HepG2 (cell line): ENCODE measurements around the gene TMEM185A. TPM values are rescaled to one million over a fixed set of nuclear protein-coding genes. Genes with fewer than 3 reads are reported as not detected.

Experiments used
- CREB1 ChIP-seq, 2 experiments: fragments of 450-650 bp in 1 of 2; IDR thresholded peaks; 2 replicates each; pipeline ENCODE4 v1.6.1; 2016 to 2017; ENCODE audit warnings: control low read depth in 1 of 2, mild to moderate bottlenecking in 1 of 2, missing compliant biosample characterization in 1 of 2, missing genetic modification characterization in 1 of 2
- DMAP1 ChIP-seq: IDR thresholded peaks from 2 replicates; pipeline ENCODE4 v1.6.1; 2016
- ELF1 ChIP-seq: sonication (generic); formaldehyde crosslinking; IDR thresholded peaks from 2 replicates; pipeline ENCODE4 v1.4.0; 2020; ENCODE audit warnings: missing genetic modification reagents
- GATAD1 ChIP-seq: IDR thresholded peaks from 2 replicates; pipeline ENCODE4 v1.6.1; 2016; ENCODE audit warnings: missing genetic modification reagents, missing compliant biosample characterization
- KAT8 ChIP-seq: IDR thresholded peaks from 2 replicates; pipeline ENCODE4 v1.6.1; 2016; ENCODE audit warnings: missing genetic modification reagents, missing compliant biosample characterization
- KDM2A ChIP-seq: sonication (generic); formaldehyde crosslinking; IDR thresholded peaks from 2 replicates; pipeline ENCODE4 v1.4.0; 2020; ENCODE audit warnings: low read depth, missing genetic modification reagents, borderline replicate concordance
- KLF11 ChIP-seq: IDR thresholded peaks from 2 replicates; pipeline ENCODE4 v1.6.1; 2016; ENCODE audit warnings: missing compliant biosample characterization
- KMT2A ChIP-seq: sonication (generic); formaldehyde crosslinking; IDR thresholded peaks from 2 replicates; pipeline ENCODE4 v1.4.0; 2020; ENCODE audit warnings: missing genetic modification reagents
- MAZ ChIP-seq, 2 experiments: sonication (generic) in 1 of 2; formaldehyde crosslinking in 1 of 2; IDR thresholded peaks; 2 replicates each; pipeline versions ENCODE4 v1.5.0 to v1.6.1; 2012 to 2020; ENCODE audit warnings: low read depth in 2 of 2, mild to moderate bottlenecking in 2 of 2, borderline replicate concordance in 1 of 2, improper control_type of control experiment in 1 of 2, low read length in 1 of 2, missing genetic modification reagents in 1 of 2, moderate library complexity in 1 of 2
- NCOA1 ChIP-seq: sonication (generic); formaldehyde crosslinking; IDR thresholded peaks from 2 replicates; pipeline ENCODE4 v1.9.0; 2021; ENCODE audit warnings: missing genetic modification reagents
- SMYD3 ChIP-seq: sonication (generic); formaldehyde crosslinking; IDR thresholded peaks from 2 replicates; pipeline ENCODE4 v1.8.1; 2023; ENCODE audit warnings: mild to moderate bottlenecking, missing genetic modification reagents
- SPEN ChIP-seq: sonication (generic); formaldehyde crosslinking; IDR thresholded peaks from 2 replicates; pipeline ENCODE4 v1.5.1; 2020; ENCODE audit warnings: low read depth, mild to moderate bottlenecking, missing genetic modification reagents
- SRSF1 ChIP-seq: fragments of 200-400 bp; formaldehyde crosslinking; optimal IDR thresholded peaks from 2 replicates; pipeline ENCODE3; 2017; ENCODE audit warnings: mild to moderate bottlenecking, low read depth, low read length, moderate library complexity
- TAF1 ChIP-seq: sonication (generic); formaldehyde crosslinking; IDR thresholded peaks from 2 replicates; pipeline ENCODE4 v1.4.0; 2020; ENCODE audit warnings: missing genetic modification reagents
- TRIM24 ChIP-seq: sonication (generic); formaldehyde crosslinking; IDR thresholded peaks from 2 replicates; pipeline ENCODE4 v1.8.0; 2022; ENCODE audit warnings: mild to moderate bottlenecking, missing genetic modification reagents
- ZBTB21 ChIP-seq: sonication (generic); formaldehyde crosslinking; IDR thresholded peaks from 2 replicates; pipeline ENCODE4 v1.4.0; 2020; ENCODE audit warnings: missing genetic modification reagents
- ZFP36 ChIP-seq: fragments of 150-350 bp; IDR thresholded peaks from 2 replicates; pipeline ENCODE4 v1.6.1; 2018; ENCODE audit warnings: borderline replicate concordance, low read length, low read depth; ENCODE audit not compliant: partially characterized antibody
- ZNF24 ChIP-seq: fragments of 450-650 bp; IDR thresholded peaks from 2 replicates; pipeline ENCODE4 v1.6.1; 2017; ENCODE audit warnings: antibody characterized with exemption, mild to moderate bottlenecking
- ZNF263 ChIP-seq: sonication (generic); formaldehyde crosslinking; IDR thresholded peaks from 2 replicates; pipeline ENCODE4 v1.4.0; 2020; ENCODE audit warnings: missing genetic modification reagents
- ZNF567 ChIP-seq: sonication (generic); formaldehyde crosslinking; IDR thresholded peaks from 2 replicates; pipeline ENCODE4 v1.8.1; 2023; ENCODE audit warnings: mild to moderate bottlenecking, missing genetic modification reagents, borderline replicate concordance
- ZNF674 ChIP-seq: sonication (generic); formaldehyde crosslinking; IDR thresholded peaks from 2 replicates; pipeline ENCODE4 v1.5.0; 2020; ENCODE audit warnings: low read depth, mild to moderate bottlenecking, missing genetic modification reagents
- polyA plus RNA-seq, 8 experiments: library from polyadenylated mRNA; depleted of rRNA in 3 of 8; stranded (reverse) in 7 of 8; unstranded in 1 of 8; fragments of >200 nt; fragmentation: Illumina TruSeq in 4 of 8; extraction: Trizol in 4 of 8; gene quantifications; 2 replicates each; pipeline versions ENCODE4 v1.2.1 to v1.2.3, GENCODE V29; 2011 to 2016; ENCODE audit warnings: low read depth in 4 of 8, missing spikeins in 1 of 8, mixed read lengths in 1 of 8; ENCODE audit not compliant: insufficient read depth in 1 of 8
- total RNA-seq, 5 experiments: library from RNA; depleted of rRNA; stranded (reverse); fragments of >200 nt; fragmentation: Illumina TruSeq; extraction: Trizol; gene quantifications; 2 replicates each; pipeline ENCODE4 v1.2.3, GENCODE V29; 2016; ENCODE audit warnings: low read depth in 1 of 5
- TF ChIP-seq, protein P1 (sequence below), 2 experiments: fragments of 450-650 bp in 1 of 2; sonication (generic) in 1 of 2; formaldehyde crosslinking; IDR thresholded peaks; 2 replicates each; pipeline versions ENCODE4 v1.5.0 to v1.8.0; 2020 to 2022; ENCODE audit warnings: mild to moderate bottlenecking in 1 of 2, missing genetic modification reagents in 1 of 2
- TF ChIP-seq, protein P2 (sequence below): IDR thresholded peaks from 2 replicates; pipeline ENCODE4 v1.6.1; 2016; ENCODE audit warnings: mild to moderate bottlenecking
- TF ChIP-seq, protein P3 (sequence below): sonication (generic); formaldehyde crosslinking; IDR thresholded peaks from 2 replicates; pipeline ENCODE4 v1.4.0; 2020; ENCODE audit warnings: mild to moderate bottlenecking, missing genetic modification reagents
- TF ChIP-seq, protein P4 (sequence below): IDR thresholded peaks from 2 replicates; pipeline ENCODE4 v1.6.1; 2018; ENCODE audit warnings: missing genetic modification reagents, mild to moderate bottlenecking, missing compliant biosample characterization

The TMEM185A gene
- total and polyA plus RNA-seq, 2 of the 13 experiments (the other 11 are each of a cell fraction or from before 2014, with no cell fraction given), result 5.9 to 10.5 TPM

DNA sequence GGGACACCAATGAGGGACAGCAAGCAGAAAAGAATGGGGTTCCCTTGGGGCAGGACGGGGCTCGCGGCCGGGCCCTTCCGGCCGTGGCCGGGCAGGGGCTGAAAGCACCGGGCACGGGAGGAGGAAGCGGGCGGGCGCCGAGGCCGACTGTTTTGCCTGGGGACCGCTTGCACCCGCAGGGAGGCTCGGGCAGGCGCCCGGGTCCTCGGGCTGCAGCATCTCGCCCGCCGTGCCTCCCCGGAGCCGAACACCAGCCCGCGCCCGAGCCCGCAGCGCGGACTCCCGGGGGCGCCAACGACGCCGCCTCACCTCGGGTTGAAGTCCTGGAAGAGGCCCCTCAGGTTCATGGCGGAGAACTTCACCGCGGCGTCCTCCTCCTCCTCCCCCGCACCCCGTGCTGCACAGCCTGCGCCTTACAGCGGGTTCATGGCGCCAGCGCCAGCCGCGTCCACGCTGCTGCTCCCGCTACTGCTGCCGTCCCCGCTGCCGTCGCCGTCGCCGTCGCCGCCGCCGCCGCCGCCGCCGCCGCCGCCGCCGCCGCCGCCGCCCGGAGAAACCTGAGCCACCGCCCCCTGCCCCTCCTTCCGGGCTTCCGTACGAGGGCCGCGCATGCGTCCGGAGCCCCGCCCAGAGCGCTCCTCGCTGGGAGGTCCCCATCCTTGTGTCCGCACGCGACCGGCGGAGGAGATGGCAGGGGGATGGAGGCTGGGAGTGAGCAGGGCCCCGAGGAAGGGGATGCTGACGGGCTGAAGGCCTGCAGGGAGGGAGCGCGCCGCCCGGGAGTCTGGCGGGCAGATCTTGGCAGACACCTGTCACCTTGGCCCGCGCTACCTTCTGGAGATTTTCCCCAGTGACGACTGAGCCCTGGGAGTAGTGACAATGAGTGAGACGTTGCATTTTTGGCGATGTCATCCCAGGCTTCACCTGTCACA lies at the start of gene TMEM185A (continued):
- TF ChIP-seq KDM2A (CRISPR knock-in tag), result peak; percentile 28; the same call in 1 of the 2 replicates
- TF ChIP-seq ZNF567, result no peak
- TF ChIP-seq, protein P1, sequence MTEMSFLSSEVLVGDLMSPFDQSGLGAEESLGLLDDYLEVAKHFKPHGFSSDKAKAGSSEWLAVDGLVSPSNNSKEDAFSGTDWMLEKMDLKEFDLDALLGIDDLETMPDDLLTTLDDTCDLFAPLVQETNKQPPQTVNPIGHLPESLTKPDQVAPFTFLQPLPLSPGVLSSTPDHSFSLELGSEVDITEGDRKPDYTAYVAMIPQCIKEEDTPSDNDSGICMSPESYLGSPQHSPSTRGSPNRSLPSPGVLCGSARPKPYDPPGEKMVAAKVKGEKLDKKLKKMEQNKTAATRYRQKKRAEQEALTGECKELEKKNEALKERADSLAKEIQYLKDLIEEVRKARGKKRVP (CRISPR knock-in tag; IDR thresholded peaks at IDR 0.05), result no peak
- TF ChIP-seq TAF1, result no peak
- TF ChIP-seq, protein P2, sequence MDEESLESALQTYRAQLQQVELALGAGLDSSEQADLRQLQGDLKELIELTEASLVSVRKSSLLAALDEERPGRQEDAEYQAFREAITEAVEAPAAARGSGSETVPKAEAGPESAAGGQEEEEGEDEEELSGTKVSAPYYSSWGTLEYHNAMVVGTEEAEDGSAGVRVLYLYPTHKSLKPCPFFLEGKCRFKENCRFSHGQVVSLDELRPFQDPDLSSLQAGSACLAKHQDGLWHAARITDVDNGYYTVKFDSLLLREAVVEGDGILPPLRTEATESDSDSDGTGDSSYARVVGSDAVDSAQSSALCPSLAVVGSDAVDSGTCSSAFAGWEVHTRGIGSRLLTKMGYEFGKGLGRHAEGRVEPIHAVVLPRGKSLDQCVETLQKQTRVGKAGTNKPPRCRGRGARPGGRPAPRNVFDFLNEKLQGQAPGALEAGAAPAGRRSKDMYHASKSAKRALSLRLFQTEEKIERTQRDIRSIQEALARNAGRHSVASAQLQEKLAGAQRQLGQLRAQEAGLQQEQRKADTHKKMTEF (CRISPR knock-in tag), result no peak
- TF ChIP-seq ZNF24, result no peak
- peak; percentile 58; the same call in 1 of the 2 replicates for TF ChIP-seq GATAD1 (CRISPR knock-in tag)
- TF ChIP-seq ZNF263 (CRISPR knock-in tag), result no peak
- TF ChIP-seq, protein P3, sequence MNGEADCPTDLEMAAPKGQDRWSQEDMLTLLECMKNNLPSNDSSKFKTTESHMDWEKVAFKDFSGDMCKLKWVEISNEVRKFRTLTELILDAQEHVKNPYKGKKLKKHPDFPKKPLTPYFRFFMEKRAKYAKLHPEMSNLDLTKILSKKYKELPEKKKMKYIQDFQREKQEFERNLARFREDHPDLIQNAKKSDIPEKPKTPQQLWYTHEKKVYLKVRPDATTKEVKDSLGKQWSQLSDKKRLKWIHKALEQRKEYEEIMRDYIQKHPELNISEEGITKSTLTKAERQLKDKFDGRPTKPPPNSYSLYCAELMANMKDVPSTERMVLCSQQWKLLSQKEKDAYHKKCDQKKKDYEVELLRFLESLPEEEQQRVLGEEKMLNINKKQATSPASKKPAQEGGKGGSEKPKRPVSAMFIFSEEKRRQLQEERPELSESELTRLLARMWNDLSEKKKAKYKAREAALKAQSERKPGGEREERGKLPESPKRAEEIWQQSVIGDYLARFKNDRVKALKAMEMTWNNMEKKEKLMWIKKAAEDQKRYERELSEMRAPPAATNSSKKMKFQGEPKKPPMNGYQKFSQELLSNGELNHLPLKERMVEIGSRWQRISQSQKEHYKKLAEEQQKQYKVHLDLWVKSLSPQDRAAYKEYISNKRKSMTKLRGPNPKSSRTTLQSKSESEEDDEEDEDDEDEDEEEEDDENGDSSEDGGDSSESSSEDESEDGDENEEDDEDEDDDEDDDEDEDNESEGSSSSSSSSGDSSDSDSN (CRISPR knock-in tag), result peak; percentile 29; the same call in 1 of the 2 replicates
- TF ChIP-seq ZFP36, result no peak
- TF ChIP-seq SPEN (CRISPR knock-in tag), result no peak; the same call in 1 of the 2 replicates
- TF ChIP-seq, protein P4, sequence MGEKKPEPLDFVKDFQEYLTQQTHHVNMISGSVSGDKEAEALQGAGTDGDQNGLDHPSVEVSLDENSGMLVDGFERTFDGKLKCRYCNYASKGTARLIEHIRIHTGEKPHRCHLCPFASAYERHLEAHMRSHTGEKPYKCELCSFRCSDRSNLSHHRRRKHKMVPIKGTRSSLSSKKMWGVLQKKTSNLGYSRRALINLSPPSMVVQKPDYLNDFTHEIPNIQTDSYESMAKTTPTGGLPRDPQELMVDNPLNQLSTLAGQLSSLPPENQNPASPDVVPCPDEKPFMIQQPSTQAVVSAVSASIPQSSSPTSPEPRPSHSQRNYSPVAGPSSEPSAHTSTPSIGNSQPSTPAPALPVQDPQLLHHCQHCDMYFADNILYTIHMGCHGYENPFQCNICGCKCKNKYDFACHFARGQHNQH (CRISPR knock-in tag), result no peak
- no peak for TF ChIP-seq ELF1 (CRISPR knock-in tag)
- no peak for TF ChIP-seq ZNF674 (CRISPR knock-in tag)
- no peak for TF ChIP-seq MAZ (IDR thresholded peaks at IDR 0.05; ENCODE audit: borderline replicate concordance, low read depth, low read length)
- peak; percentile 49; the same call in 1 of the 2 replicates for TF ChIP-seq MAZ (CRISPR knock-in tag; IDR thresholded peaks at IDR 0.05; ENCODE audit: low read depth)
- TF ChIP-seq KMT2A (CRISPR knock-in tag), result no peak
- 0 out of 2 replicates have a peak, but pooled peaks have one; percentile 13 for TF ChIP-seq DMAP1 (CRISPR knock-in tag)
- no peak for TF ChIP-seq TRIM24
- TF ChIP-seq SMYD3 (CRISPR knock-in tag), result no peak
- no peak for TF ChIP-seq ZBTB21 (CRISPR knock-in tag)
- no peak for TF ChIP-seq CREB1 (IDR thresholded peaks at IDR 0.05)
- TF ChIP-seq CREB1 (CRISPR knock-in tag; IDR thresholded peaks at IDR 0.05), result no peak
- TF ChIP-seq KAT8, result no peak
- no peak for TF ChIP-seq NCOA1
- no peak for TF ChIP-seq SRSF1
- no peak for TF ChIP-seq KLF11
